ENCODE measurements around the gene B4GALNT4.
"Not testable (repeated sequence)": the region's sequence is repeated elsewhere in the genome, so short reads cannot be mapped to it uniquely, and the experiment has no call there.

B4GALNT4 gene

GRCh38 chr11:409008-409599, 39.8 kb downstream of the B4GALNT4 start:
- no peak for DNase-seq

GRCh38 chr11:409600-410483, 40.5 kb downstream of the B4GALNT4 start:
- no peak for DNase-seq

GRCh38 chr11:410711-411110, 41.4 kb downstream of the B4GALNT4 start:
- not testable (repeated sequence) for DNase-seq

- DNase-seq, result peak; percentile 3
These were observed 42.2 kb downstream of the B4GALNT4 start for GRCh38 chr11:411520-411919.

- DNase-seq, result no peak
These were observed 43.4 kb downstream of the B4GALNT4 start for GRCh38 chr11:412641-413119.

DNA sequence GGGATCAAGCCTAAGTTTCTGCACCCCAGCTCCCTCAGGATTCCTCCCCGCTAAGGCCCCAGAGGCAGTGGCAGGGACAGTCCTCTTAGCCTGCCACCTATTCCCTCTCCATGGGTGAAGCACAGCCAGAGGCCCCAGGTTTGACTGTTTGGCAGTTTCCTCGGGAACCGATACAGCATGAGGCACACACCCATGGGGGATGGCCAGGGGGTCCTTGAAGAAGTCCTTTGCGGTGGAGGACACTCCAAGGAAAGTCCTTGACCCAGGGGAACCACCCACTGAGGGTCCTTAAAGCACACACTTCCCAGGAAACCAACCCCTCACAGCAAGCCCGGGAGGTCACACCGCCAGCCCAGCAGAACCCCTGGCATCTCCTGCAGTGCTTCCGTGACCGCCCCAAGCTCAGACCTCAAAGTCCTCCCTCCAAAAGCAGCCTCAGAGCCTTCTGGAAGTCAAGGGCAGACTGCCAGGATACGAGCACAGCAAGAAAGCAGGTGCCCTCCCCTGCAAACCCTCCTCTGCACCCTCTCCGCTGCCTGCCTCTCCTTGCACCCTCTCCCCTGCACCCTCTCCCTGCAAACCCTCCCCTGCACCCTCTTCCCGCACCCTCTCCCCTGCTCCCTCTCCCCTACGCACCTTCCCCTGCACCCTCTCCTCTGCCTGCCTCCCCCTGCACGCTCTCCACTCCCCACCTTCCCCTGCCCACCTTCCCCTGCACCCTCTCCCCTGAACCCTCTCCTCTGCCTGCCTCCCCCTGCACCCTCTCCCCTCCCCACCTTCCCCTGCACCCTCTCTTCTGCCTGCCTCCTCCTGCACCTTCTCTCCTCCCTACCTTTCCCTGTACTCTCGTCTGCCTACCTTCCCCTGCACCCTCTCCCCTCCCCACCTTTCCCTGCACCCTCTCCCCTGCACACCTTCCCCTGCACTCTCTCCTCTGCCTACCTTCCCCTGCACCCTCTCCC, 44.1 kb downstream of the B4GALNT4 start:
- DNase-seq, result no peak

DNA sequence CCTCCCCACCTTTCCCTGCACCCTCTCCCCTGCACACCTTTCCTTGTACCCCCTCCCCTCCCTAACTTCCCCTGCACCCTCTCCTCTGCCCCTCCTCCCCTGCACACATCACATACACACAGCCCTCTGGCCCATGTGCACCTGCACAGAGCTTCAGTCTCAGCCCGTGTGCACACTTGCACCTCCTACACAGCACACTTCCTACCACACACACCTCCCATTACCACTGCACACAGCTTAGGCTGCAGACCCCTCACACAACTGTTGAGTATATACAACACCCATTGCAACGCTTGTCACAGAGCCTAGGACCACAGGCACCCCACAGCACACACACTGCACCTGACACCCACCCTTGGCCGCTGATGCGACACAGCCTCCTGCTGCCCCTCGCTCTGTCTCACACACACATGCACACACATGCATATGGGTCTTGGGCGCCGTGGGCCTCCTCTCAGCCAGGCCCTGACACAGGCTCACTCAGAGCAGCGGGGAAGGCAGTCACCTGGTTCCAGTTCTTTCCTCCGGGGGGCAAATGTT, 45.1 kb downstream of the B4GALNT4 start:
- DNase-seq, result no peak

DNA sequence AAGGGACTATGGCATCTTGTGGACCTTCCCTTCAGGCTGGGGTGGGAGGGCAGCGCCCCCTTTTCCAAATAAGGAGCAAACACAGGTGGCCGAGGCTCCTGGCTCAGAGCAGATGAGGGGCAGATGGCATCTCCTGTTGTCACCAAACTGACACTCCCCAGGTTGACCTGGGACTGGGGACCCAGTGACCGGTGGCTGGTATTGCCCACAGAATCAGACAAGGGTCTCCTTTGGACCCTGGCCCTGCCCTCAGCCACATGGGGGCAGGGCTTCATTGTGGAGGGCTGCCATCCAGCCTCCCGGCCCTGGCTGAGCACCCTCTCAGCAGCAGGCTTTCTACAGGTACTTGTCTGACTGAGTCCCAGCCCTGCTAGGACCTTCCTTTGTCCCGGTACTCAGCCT, 46.3 kb downstream of the B4GALNT4 start:
- no peak for DNase-seq

DNA sequence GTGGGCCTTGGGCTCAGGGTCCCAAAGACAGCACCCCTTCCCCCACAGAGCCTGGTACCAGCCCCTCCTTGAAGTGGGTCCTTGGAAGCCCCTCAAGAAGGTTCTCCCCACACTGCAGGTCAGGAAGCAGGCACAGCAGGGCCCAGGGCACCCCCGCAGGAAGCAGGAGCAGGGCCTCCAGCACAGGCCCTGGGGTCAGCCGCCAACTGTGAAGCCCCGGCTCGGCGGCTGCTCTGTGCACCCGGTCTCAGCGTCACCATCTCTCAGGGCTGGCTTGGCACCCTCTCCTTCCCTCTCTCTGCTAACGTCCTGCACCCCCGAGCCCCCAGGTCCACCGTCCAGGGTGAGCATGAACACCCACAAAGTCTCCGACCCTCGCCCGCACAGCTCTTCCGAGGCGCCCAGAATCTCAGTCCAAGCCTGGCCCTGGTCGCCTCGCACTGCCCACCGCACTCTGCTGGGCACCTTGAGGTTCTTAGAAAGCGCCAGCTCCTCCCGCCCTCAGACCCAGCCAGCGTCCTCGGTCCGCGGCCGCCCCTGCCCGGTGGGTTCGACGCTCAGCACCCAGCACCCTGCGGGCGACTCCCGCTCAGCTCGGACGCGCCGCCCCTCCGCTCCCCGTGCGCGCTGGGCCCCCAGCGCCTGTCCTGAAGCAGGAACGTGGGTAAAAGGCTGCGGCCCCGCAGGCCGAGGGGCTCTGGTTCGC, 46.9 kb downstream of the B4GALNT4 start:
- DNase-seq, result no peak

DNA sequence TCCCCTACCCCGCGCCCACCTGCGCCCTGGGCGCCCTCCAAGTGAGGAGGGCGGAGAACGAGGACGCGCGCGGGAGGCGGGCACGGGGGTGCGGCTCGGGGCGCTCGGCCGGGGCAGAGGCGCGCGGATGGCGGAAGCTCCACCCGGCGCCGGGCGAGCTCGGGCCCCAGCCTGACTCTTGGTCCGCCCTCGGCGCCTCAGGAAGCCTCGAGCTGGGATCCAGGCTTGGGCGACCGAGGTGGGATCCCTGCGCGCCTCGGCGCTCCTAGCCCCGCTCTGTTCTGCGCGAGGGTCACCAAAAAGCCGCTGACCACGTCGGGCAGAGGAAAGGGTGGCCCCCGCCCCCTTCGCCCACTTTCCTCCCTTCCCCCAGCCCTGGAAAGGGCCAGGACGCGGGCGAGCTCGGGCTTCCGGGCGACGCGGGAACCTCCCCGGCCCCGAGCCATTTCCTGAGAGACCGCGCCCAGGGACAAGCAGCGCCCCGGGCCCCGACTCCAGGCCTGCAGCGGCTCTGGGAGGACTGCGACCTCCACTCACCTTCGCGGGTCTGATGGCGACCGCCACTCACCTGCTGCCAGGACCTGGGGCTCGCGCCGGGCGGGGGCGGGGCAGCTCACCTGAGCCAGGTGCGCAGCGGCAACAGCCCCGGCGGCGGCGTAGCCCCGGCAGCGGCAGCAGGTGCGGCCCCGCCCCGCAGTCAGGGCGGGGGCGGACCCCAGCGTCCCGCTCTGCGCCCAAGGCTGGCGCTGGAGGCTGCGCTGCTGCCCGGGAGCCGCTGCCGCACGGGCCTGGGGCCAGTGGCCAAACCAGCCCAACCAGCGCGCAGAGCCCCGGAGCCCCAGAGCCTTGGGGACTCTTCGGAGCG, 47.7 kb downstream of the B4GALNT4 start:
- DNase-seq, result peak; percentile 30

GRCh38 chr11:417652-418342, 48.5 kb downstream of the B4GALNT4 start:
- DNase-seq, result no peak

GRCh38 chr11:418343-419247, 49.3 kb downstream of the B4GALNT4 start:
- no peak for DNase-seq

- DNase-seq, result no peak
These were observed 50.1 kb downstream of the B4GALNT4 start for GRCh38 chr11:419248-420005.

GRCh38 chr11:420054-420910, 51.0 kb downstream of the B4GALNT4 start:
- no peak for DNase-seq

- peak; percentile 13 for DNase-seq
These were observed 51.6 kb downstream of the B4GALNT4 start for GRCh38 chr11:420911-421321.

GRCh38 chr11:422249-422656, 53.0 kb downstream of the B4GALNT4 start:
- DNase-seq, result peak; percentile 5

- DNase-seq, result no peak
These were observed 54.9 kb downstream of the B4GALNT4 start for GRCh38 chr11:424232-424631.

DNA sequence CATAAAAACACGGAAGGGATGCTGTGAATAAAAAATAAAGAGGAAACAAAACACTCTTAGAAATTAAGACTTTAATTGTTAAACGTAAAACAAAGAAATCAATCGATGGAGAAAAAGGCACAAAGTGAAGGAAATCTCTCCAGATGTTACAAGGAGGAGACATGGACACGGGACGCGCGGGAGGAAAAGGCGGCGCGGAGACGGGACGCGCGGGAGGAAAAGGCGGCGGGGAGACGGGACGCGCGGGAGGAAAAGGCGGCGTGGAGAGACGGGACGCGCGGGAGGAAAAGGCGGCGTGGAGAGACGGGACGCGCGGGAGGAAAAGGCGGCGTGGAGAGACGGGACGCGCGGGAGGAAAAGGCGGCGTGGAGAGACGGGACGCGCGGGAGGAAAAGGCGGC, 55.5 kb downstream of the B4GALNT4 start:
- peak; percentile 3 for DNase-seq

All from CD4-positive, alpha-beta T cell treated with Interleukin-15 for 1 hour (primary cell).